Choroid plexus epithelial cell (primary cell): ENCODE measurements around the gene SDCCAG8.
A peak's percentile ranks its signal among the peaks of the same experiment; 100 is the strongest.

Experiments
- DNase-seq: peaks from one replicate; pipeline ENCODE4 v3.0.0-alpha.2; 2010; ENCODE audit warnings: low read depth
- H3K4me3 ChIP-seq: 2 replicates; pipeline ENCODE4 v1.5.1; 2011; ENCODE audit warnings: low read depth, mild to moderate bottlenecking, control low read depth, low read length, moderate library complexity
- TF ChIP-seq, protein P1 (sequence below): conservative IDR thresholded peaks from 2 replicates; pipeline ENCODE4 v1.5.1; 2011; ENCODE audit warnings: low read depth, mild to moderate bottlenecking, control low read depth, inconsistent platforms, low read length, moderate library complexity

Gene SDCCAG8

GRCh38 chr1:243414152-243414494, 158.3 kb downstream of the SDCCAG8 start:
- TF ChIP-seq, protein P1, sequence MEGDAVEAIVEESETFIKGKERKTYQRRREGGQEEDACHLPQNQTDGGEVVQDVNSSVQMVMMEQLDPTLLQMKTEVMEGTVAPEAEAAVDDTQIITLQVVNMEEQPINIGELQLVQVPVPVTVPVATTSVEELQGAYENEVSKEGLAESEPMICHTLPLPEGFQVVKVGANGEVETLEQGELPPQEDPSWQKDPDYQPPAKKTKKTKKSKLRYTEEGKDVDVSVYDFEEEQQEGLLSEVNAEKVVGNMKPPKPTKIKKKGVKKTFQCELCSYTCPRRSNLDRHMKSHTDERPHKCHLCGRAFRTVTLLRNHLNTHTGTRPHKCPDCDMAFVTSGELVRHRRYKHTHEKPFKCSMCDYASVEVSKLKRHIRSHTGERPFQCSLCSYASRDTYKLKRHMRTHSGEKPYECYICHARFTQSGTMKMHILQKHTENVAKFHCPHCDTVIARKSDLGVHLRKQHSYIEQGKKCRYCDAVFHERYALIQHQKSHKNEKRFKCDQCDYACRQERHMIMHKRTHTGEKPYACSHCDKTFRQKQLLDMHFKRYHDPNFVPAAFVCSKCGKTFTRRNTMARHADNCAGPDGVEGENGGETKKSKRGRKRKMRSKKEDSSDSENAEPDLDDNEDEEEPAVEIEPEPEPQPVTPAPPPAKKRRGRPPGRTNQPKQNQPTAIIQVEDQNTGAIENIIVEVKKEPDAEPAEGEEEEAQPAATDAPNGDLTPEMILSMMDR, result no peak
- H3K4me3 ChIP-seq, result no peak overlapping the region
- DNase-seq, result no peak

GRCh38 chr1:243415663-243416408, 160.0 kb downstream of the SDCCAG8 start:
- DNase-seq, result no peak
- H3K4me3 ChIP-seq, result no peak overlapping the region
- TF ChIP-seq, protein P1, result no peak

DNA sequence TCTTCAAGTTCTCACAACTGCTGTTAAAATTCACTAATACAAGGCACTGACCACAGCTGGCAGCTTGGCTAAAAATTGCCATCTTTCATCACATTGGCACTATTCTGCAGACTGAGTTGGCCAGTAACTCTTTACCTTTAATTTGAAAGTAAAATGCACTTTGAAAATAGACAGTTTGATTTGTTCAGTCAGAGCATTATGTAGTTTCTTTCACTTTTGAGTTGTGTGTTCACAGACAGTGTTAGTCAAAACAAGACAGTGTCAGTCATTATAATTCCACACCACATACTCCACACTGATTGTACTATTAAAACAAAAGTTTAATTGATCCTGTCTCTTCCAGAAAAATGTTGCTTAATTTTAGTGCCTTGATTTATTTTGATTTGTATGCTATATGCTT, 160.7 kb downstream of the SDCCAG8 start:
- DNase-seq, result no peak
- no peak overlapping the region for H3K4me3 ChIP-seq
- TF ChIP-seq, protein P1, result no peak

DNA sequence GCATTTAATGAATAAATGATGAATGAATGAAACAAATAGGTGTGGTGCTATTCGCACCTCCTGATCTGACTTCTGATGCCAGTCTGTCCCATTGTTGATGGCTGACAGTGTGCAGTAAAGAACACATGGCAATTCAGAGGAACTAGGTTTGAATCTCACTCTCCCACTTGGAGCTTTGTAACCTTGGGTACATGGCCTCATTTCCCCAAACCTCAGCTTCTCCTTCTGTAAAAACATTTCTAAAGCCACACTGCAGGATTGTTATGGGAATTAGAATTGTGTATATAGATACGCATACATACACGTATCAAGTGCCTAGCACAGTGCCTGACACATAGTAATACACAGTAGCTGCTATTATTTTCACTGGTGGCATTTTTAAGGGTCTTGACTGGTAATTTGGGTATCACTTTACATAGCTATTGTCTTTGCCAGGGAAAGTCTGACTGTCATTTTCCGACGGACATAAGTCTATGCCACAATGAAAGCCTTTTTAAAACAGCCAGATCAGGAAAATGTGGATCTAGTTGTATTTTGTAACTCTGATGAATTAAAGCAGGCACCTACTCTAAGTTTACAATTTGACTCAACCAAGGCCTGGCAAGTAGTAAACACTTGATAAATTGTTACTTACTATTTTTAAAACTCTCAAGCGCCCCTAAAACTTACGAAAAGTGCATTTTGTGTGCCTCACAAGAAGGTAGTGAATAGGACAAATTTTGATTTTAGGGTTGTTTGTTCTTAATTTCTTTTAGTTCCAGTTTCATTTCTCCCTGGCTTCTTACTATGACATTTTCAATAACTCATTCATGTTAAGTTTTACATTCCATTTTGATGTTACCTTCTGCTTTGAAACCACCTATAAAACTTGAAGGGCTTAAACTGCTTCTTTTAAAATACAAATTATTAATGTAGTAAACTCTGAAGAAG, 164.4 kb downstream of the SDCCAG8 start:
- TF ChIP-seq, protein P1, result no peak
- peak; percentile 9 for DNase-seq
- no peak overlapping the region for H3K4me3 ChIP-seq

DNA sequence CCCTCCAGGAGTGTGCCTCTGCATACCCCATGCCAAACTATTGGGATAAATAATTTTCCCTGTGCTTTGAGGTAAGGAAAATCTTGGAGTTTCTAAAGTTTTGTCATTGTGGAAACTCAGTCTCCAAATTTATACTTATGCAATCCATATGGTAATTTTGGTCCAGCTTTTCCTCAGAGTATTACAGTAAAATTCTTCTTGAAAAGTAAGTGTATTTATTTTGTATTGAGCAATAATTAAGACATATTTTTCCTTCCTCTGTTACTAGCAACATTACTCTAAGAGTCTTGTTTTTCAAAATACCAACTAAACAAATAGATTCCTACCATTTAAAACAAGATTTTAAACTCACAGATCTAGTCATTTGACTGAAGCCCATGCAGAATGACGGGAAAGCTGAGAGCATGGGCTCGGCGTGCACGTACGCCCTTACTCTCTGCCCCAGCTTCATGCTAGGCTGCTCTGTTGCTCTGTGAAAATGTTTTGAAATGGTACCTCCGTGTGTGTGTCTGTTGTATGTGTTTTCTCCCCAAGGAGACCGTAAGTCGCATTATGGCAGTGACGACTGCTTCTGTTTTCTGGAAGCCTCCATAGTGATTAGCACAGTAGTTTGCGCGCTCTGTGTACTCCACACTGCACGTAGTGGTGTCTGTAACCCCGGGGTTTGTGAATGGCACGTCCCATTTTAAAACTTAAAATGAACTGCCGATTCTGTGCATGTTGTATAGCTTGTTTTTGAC, 165.3 kb downstream of the SDCCAG8 start:
- TF ChIP-seq, protein P1, result no peak
- peak overlapping the region; percentile 15 for H3K4me3 ChIP-seq
- DNase-seq, result peak; percentile 25

GRCh38 chr1:243421784-243422183, 165.9 kb downstream of the SDCCAG8 start:
- H3K4me3 ChIP-seq, result peak overlapping the region; percentile 15
- TF ChIP-seq, protein P1, result no peak
- peak; percentile 94 for DNase-seq
